Measurements from ENCODE around the gene USP2.

DNA sequence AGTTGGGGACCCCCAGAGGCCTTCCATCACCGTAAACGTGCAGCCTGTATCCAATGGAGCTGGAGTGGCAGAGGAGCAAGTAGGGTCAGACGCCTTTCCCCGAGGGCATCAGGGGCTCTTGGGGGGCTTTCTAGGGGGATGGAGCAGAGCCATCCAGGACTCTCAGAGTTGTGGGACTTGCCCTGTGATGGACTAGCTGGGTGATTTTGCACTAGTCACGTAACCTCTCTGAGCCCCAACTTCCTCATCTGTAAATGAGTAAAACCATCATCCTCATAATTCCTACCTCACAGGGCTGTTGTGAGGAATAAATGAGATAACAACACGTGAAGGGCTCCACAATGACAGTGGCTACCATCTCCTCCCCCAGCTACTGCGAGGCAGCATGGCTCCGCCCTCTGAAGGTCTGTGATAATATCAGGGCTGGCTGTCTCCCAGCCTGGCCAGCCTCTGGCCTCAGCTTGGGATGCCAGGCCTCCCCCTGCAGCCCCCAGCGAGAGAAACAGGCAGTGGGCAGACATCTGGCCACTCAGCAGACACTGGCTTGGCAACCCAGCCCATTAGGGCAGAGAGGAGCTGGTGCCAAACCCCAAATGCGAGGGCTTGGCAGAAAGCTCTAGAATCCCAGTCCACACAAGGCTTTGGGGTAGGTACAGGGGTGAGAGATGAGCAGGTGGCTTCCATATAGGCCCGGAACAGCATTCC lies 6.7 kb downstream of the USP2 start:
- TF ChIP-seq, protein P1, sequence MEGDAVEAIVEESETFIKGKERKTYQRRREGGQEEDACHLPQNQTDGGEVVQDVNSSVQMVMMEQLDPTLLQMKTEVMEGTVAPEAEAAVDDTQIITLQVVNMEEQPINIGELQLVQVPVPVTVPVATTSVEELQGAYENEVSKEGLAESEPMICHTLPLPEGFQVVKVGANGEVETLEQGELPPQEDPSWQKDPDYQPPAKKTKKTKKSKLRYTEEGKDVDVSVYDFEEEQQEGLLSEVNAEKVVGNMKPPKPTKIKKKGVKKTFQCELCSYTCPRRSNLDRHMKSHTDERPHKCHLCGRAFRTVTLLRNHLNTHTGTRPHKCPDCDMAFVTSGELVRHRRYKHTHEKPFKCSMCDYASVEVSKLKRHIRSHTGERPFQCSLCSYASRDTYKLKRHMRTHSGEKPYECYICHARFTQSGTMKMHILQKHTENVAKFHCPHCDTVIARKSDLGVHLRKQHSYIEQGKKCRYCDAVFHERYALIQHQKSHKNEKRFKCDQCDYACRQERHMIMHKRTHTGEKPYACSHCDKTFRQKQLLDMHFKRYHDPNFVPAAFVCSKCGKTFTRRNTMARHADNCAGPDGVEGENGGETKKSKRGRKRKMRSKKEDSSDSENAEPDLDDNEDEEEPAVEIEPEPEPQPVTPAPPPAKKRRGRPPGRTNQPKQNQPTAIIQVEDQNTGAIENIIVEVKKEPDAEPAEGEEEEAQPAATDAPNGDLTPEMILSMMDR (IDR thresholded peaks at IDR 0.05) = no peak
- TF ChIP-seq POLR2AphosphoS5 (IDR thresholded peaks at IDR 0.05) = no peak
- no peak for TF ChIP-seq POLR2A (IDR thresholded peaks at IDR 0.05)
- no peak for TF ChIP-seq EP300 (IDR thresholded peaks at IDR 0.05)
